ENCODE measurements around the gene CCDC172.

DNA sequence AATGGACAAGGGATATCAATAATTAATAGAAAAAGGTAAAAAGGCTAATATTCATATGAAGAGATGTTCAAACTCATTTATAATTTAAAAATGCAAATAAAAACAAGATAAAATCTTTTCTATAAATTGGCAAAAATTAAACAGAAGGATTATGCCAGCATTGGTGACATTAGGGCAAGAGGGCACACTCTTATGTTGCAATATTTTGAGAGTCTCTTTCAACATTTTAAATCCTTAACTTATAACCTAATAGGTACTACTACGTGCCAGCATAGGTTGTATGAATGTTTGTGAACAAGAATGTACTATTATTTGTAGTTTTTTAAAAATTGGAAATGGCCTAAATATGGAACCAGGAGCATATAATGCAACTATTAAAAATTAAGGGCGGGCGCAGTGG, 78.6 kb downstream of the CCDC172 start:
- TF ChIP-seq, protein P1, sequence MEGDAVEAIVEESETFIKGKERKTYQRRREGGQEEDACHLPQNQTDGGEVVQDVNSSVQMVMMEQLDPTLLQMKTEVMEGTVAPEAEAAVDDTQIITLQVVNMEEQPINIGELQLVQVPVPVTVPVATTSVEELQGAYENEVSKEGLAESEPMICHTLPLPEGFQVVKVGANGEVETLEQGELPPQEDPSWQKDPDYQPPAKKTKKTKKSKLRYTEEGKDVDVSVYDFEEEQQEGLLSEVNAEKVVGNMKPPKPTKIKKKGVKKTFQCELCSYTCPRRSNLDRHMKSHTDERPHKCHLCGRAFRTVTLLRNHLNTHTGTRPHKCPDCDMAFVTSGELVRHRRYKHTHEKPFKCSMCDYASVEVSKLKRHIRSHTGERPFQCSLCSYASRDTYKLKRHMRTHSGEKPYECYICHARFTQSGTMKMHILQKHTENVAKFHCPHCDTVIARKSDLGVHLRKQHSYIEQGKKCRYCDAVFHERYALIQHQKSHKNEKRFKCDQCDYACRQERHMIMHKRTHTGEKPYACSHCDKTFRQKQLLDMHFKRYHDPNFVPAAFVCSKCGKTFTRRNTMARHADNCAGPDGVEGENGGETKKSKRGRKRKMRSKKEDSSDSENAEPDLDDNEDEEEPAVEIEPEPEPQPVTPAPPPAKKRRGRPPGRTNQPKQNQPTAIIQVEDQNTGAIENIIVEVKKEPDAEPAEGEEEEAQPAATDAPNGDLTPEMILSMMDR (IDR thresholded peaks at IDR 0.05): no peak
- TF ChIP-seq, protein P2, sequence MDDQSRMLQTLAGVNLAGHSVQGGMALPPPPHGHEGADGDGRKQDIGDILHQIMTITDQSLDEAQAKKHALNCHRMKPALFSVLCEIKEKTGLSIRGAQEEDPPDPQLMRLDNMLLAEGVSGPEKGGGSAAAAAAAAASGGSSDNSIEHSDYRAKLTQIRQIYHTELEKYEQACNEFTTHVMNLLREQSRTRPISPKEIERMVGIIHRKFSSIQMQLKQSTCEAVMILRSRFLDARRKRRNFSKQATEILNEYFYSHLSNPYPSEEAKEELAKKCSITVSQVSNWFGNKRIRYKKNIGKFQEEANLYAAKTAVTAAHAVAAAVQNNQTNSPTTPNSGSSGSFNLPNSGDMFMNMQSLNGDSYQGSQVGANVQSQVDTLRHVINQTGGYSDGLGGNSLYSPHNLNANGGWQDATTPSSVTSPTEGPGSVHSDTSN (IDR thresholded peaks at IDR 0.05): no peak
- TF ChIP-seq FOSL2 (IDR thresholded peaks at IDR 0.05) (no peak), FOSL2 (CRISPR knock-in tag; IDR thresholded peaks at IDR 0.05) (no peak), RNF2 (IDR thresholded peaks at IDR 0.05; ENCODE audit: borderline replicate concordance, low read depth) (no peak)
